Measurements from ENCODE around the gene EPAS1. TPM values are rescaled to one million over a fixed set of nuclear protein-coding genes. Genes with fewer than 3 reads are reported as not detected.

Gene EPAS1
- total RNA-seq, 1 experiment from 2014 or later = 77.3 TPM

GRCh38 chr2:46358713-46359112 lies 61.5 kb downstream of the EPAS1 start:
- Histone ChIP-seq H3K4me3 (ENCODE audit: low read depth, low read length) (no peak overlapping the region), H3K4me1 (no peaks in the 10 kb centered on the region), H3K9me3 (no peaks in the 10 kb centered on the region), H3K36me3 (ENCODE audit: control insufficient read depth, insufficient read depth, low read length) (peaks cover 5% of the 10 kb centered on the region), H3K27me3 (replicated peaks; ENCODE audit: control insufficient read depth, insufficient read depth, low read length) (no peaks in the 10 kb centered on the region)
- POLR2A ChIA-PET = no interaction called here
- no peak for DNase-seq
- no peaks in the 10 kb centered on the region for H3K27me3 Mint-ChIP-seq (ENCODE audit: insufficient read depth, unreplicated experiment)
- H3K4me3 Mint-ChIP-seq (ENCODE audit: unreplicated experiment) = no peak overlapping the region
- no peak for TF ChIP-seq CTCF (IDR thresholded peaks at IDR 0.05; ENCODE audit: insufficient read depth in 1 of 2, low read depth in 1 of 2, low read length in 1 of 2, severe bottlenecking in 1 of 2, unreplicated experiment in 1 of 2)
- BruUV-seq (replicated peaks) = no TSS peak
- H3K9me3 Mint-ChIP-seq (ENCODE audit: unreplicated experiment) = no peaks in the 10 kb centered on the region
- H3K36me3 Mint-ChIP-seq (ENCODE audit: insufficient read depth, unreplicated experiment) = peaks cover 39% of the 10 kb centered on the region
- CTCF ChIA-PET = interaction anchor here (0.7 kb wide), 1 partner anchor 574 kb away, joined by 12 read pairs; no protein-coding TSS in a partner anchor
- no peak overlapping the region for H3K27ac Mint-ChIP-seq (ENCODE audit: unreplicated experiment)
- H3K4me1 Mint-ChIP-seq (ENCODE audit: low read depth, unreplicated experiment) = no peaks in the 10 kb centered on the region
- intact Hi-C loops (cut with micrococcal nuclease; ENCODE audit: unreplicated experiment) = no loop called here

GRCh38 chr2:46360303-46360702 lies 63.1 kb downstream of the EPAS1 start:
- no peak for TF ChIP-seq CTCF (IDR thresholded peaks at IDR 0.05; ENCODE audit: insufficient read depth in 1 of 2, low read depth in 1 of 2, low read length in 1 of 2, severe bottlenecking in 1 of 2, unreplicated experiment in 1 of 2)
- H3K36me3 ChIP-seq (ENCODE audit: control insufficient read depth, insufficient read depth, low read length) = peaks cover 5% of the 10 kb centered on the region
- Mint-ChIP-seq H3K36me3 (ENCODE audit: insufficient read depth, unreplicated experiment) (peaks cover 45% of the 10 kb centered on the region), H3K4me1 (ENCODE audit: low read depth, unreplicated experiment) (no peaks in the 10 kb centered on the region), H3K4me3 (ENCODE audit: unreplicated experiment) (no peak overlapping the region), H3K27me3 (ENCODE audit: insufficient read depth, unreplicated experiment) (no peaks in the 10 kb centered on the region), H3K27ac (ENCODE audit: unreplicated experiment) (no peak overlapping the region), H3K9me3 (ENCODE audit: unreplicated experiment) (no peaks in the 10 kb centered on the region)
- no peaks in the 10 kb centered on the region for H3K4me1 ChIP-seq
- no peak for DNase-seq
- no TSS peak for BruUV-seq (replicated peaks)
- no peaks in the 10 kb centered on the region for H3K9me3 ChIP-seq
- no peak overlapping the region for H3K4me3 ChIP-seq (ENCODE audit: low read depth, low read length)
- no peaks in the 10 kb centered on the region for H3K27me3 ChIP-seq (replicated peaks; ENCODE audit: control insufficient read depth, insufficient read depth, low read length)
- POLR2A ChIA-PET = no interaction called here
- CTCF ChIA-PET = no interaction called here
- intact Hi-C loops (cut with micrococcal nuclease; ENCODE audit: unreplicated experiment) = loop anchor here (10.0 kb wide), 1 partner anchor 136 kb away; no protein-coding TSS in a partner anchor

- no peak overlapping the region for H3K4me3 ChIP-seq (ENCODE audit: low read depth, low read length)
- BruUV-seq (replicated peaks) = no TSS peak
- ChIA-PET CTCF (interaction anchor here (1.4 to 1.7 kb wide), 2 partner anchors 68 to 299 kb away, joined by 3 to 5 read pairs; no protein-coding TSS in a partner anchor), POLR2A (interaction anchor here (0.6 kb wide), 2 partner anchors 49 to 294 kb away, joined by 3 read pairs; no protein-coding TSS in a partner anchor)
- H3K27me3 ChIP-seq (replicated peaks; ENCODE audit: control insufficient read depth, insufficient read depth, low read length) = no peaks in the 10 kb centered on the region
- peaks cover 37% of the 10 kb centered on the region for H3K36me3 Mint-ChIP-seq (ENCODE audit: insufficient read depth, unreplicated experiment)
- H3K4me1 Mint-ChIP-seq (ENCODE audit: low read depth, unreplicated experiment) = no peaks in the 10 kb centered on the region
- no peak for TF ChIP-seq CTCF (IDR thresholded peaks at IDR 0.05; ENCODE audit: insufficient read depth in 1 of 2, low read depth in 1 of 2, low read length in 1 of 2, severe bottlenecking in 1 of 2, unreplicated experiment in 1 of 2)
- no peak overlapping the region for H3K27ac Mint-ChIP-seq (ENCODE audit: unreplicated experiment)
- no peak overlapping the region for H3K4me3 Mint-ChIP-seq (ENCODE audit: unreplicated experiment)
- no peaks in the 10 kb centered on the region for H3K27me3 Mint-ChIP-seq (ENCODE audit: insufficient read depth, unreplicated experiment)
- no peaks in the 10 kb centered on the region for H3K4me1 ChIP-seq
- H3K9me3 ChIP-seq = no peaks in the 10 kb centered on the region
- intact Hi-C loops (cut with micrococcal nuclease; ENCODE audit: unreplicated experiment) = loop anchor here (10.0 kb wide), 1 partner anchor 137 kb away; no protein-coding TSS in a partner anchor
- DNase-seq = no peak
- H3K9me3 Mint-ChIP-seq (ENCODE audit: unreplicated experiment) = no peaks in the 10 kb centered on the region
- peaks cover 2% of the 10 kb centered on the region for H3K36me3 ChIP-seq (ENCODE audit: control insufficient read depth, insufficient read depth, low read length)
Measured at GRCh38 chr2:46361920-46362666, 64.9 kb downstream of the EPAS1 start.
